ENCODE data around the gene PRRG2.

GRCh38 chr19:49585023-49585422 lies 3.9 kb downstream of the PRRG2 start:
- TF ChIP-seq, protein P1, sequence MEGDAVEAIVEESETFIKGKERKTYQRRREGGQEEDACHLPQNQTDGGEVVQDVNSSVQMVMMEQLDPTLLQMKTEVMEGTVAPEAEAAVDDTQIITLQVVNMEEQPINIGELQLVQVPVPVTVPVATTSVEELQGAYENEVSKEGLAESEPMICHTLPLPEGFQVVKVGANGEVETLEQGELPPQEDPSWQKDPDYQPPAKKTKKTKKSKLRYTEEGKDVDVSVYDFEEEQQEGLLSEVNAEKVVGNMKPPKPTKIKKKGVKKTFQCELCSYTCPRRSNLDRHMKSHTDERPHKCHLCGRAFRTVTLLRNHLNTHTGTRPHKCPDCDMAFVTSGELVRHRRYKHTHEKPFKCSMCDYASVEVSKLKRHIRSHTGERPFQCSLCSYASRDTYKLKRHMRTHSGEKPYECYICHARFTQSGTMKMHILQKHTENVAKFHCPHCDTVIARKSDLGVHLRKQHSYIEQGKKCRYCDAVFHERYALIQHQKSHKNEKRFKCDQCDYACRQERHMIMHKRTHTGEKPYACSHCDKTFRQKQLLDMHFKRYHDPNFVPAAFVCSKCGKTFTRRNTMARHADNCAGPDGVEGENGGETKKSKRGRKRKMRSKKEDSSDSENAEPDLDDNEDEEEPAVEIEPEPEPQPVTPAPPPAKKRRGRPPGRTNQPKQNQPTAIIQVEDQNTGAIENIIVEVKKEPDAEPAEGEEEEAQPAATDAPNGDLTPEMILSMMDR (conservative IDR thresholded peaks at IDR 0.05; ENCODE audit: low read depth in 2 of 2): no peak
- TF ChIP-seq EZH2 (IDR thresholded peaks at IDR 0.05; ENCODE audit: low read depth, unreplicated experiment) (no peak), EZH2phosphoT487 (IDR thresholded peaks at IDR 0.05; ENCODE audit: unreplicated experiment) (no peak), ZNF114 (CRISPR knock-in tag; IDR thresholded peaks at IDR 0.05) (no peak)
